ENCODE results near the gene R3HDM4. TPM values are rescaled to one million over a fixed set of nuclear protein-coding genes. Genes with fewer than 3 reads are reported as not detected.
A peak's percentile ranks its signal among the peaks of the same experiment; 100 is the strongest.
"Not testable (repeated sequence)": the region's sequence is repeated elsewhere in the genome, so short reads cannot be mapped to it uniquely, and the experiment has no call there.

Gene R3HDM4
- total RNA-seq, 2 experiments from 2014 or later: 108 to 113 TPM

DNA sequence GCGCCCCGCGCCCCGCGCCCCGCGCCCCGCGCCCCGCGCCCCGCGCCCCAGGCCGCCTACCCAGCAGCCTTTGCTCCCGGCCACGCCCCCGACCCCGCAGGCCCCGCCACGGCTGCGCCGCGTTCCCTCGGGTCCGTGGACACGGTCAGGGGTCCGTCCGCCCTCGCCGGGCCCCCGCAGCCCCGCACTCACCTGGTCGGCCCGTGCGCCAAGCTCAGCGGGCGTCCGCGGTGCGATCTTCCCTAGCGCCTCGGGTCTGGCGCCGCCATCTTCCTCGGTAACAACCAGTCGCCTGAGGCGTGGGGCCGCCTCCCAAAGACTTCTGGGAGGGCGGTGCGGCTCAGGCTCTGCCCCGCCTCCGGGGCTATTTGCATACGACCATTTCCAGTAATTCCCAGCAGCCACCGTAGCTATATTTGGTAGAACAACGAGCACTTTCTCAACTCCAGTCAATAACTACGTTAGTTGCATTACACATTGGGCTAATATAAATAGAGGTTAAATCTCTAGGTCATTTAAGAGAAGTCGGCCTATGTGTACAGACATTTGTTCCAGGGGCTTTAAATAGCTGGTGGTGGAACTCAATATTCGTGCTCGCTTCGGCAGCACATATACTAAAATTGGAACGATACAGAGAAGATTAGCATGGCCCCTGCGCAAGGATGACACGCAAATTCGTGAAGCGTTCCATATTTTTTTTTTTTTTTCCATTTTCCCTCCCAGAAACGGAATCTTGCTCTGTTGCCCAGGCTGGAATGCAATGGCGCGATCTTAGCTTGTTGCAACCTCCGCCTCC is 19.9 kb downstream of the R3HDM4 start, which contains the start of the genes MED16 and RNU6-9:
TSS of gene MED16 (minus strand) at position 294 of the 796 bp plus-strand sequence. CDS start 2,056 bp downstream, outside the sequence.
TSS of gene RNU6-9 (plus strand) at position 591 of the 796 bp plus-strand sequence.
- no peaks in the 10 kb centered on the region for H3K9me3 Mint-ChIP-seq
- ATAC-seq (ENCODE audit: low read depth): peak; percentile 86
- POLR2A ChIA-PET: interaction anchor here (0.6 to 3.1 kb wide), 22 partner anchors 9 to 949 kb away, joined by 3 to 57 read pairs (median 3); partner anchors contain the start of genes R3HDM4 and RNU6-2
- peak within 1 kb of the TSS; percentile 89 for H3K4me3 Mint-ChIP-seq
- H3K36me3 Mint-ChIP-seq: peaks cover 4% of the 10 kb centered on the region
- H3K27ac Mint-ChIP-seq: peak within 1 kb of the TSS; percentile 99
- peaks cover 15% of the 10 kb centered on the region for H3K4me1 Mint-ChIP-seq
- no peaks in the 10 kb centered on the region for H3K27me3 Mint-ChIP-seq
- peak; percentile 90 for DNase-seq

DNA sequence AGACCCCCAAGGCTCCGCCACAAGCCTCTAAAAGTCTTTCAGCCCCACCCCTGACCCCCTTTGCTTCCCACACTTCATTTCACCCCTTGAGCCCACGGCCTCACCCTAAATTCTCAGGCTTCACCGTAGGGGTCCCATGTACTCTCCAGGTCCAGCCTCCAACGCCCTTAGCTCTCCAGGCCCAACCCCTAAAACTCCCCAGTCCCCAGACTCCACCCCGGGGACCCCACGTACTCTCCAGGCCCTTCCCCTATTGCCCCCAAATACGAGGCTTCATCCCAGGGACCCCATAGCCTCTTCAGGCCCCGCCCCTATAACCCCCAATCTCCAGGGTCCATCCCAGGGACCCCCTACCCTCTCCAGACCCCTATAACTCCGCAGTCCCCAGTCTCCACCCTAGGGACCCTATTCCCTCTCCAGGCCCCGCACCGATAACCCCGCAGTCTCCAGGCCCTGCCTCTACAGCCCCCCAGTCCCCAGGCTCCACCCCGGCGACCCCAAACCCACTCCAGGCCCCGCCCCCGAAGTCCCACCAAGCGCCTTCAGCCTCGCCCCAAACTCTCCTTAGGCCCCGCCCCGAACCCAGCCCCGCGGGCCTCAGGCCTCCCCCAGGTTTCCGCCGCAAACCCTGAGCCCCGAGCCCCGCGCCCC is 20.7 kb downstream of the R3HDM4 start:
- DNase-seq: no peak
- POLR2A ChIA-PET: interaction anchor here (0.6 to 3.1 kb wide), 15 partner anchors 9 to 381 kb away, joined by 3 to 57 read pairs (median 4); partner anchors contain the start of genes R3HDM4 and RNU6-2
- no peaks in the 10 kb centered on the region for H3K27me3 Mint-ChIP-seq
- peak overlapping the region; percentile 88 for H3K4me3 Mint-ChIP-seq
- peaks cover 15% of the 10 kb centered on the region for H3K4me1 Mint-ChIP-seq
- peaks cover 4% of the 10 kb centered on the region for H3K36me3 Mint-ChIP-seq
- ATAC-seq (ENCODE audit: low read depth): no peak
- H3K9me3 Mint-ChIP-seq: no peaks in the 10 kb centered on the region
- peak overlapping the region; percentile 88 for H3K27ac Mint-ChIP-seq

DNA sequence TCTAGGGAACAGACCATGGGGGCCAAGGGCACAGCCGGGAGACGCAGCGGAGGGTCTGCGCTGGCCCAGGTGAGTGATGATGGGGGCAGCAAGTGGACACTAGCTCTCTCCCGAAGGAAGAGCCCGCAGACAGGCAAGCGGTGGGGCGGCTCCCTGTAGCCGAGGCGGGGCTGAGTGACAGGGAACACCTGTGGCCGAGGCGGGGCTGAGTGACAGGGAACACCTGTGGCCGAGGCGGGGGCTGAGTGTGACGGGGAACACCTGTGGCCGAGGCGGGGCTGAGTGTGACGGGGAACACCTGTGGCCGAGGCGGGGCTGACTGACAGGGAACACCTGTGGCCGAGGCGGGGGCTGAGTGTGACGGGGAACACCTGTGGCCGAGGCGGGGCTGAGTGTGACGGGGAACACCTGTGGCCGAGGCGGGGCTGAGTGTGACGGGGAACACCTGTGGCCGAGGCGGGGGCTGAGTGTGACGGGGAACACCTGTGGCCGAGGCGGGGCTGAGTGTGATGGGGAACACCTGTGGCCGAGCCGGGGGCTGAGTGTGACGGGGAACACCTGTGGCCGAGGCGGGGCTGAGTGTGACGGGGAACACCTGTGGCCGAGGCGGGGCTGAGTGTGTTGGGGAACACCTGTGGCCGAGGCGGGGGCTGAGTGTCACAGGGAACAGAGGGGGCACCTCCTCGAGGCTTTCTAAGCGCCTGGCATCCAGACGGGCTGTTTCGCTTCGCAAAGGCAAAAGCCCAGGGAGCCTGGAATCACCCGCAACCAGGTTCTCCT is 21.4 kb downstream of the R3HDM4 start:
- H3K27me3 Mint-ChIP-seq; ATAC-seq (ENCODE audit: low read depth); H3K36me3 Mint-ChIP-seq; DNase-seq; H3K9me3 Mint-ChIP-seq: not testable (repeated sequence)
- peaks cover 15% of the 10 kb centered on the region for H3K4me1 Mint-ChIP-seq
- H3K27ac Mint-ChIP-seq: peak overlapping the region; percentile 88
- peak overlapping the region; percentile 88 for H3K4me3 Mint-ChIP-seq
- POLR2A ChIA-PET: interaction anchor here (1.5 to 3.1 kb wide), 3 partner anchors 17 to 19 kb away, joined by 6 to 57 read pairs (median 11); no protein-coding TSS in a partner anchor

DNA sequence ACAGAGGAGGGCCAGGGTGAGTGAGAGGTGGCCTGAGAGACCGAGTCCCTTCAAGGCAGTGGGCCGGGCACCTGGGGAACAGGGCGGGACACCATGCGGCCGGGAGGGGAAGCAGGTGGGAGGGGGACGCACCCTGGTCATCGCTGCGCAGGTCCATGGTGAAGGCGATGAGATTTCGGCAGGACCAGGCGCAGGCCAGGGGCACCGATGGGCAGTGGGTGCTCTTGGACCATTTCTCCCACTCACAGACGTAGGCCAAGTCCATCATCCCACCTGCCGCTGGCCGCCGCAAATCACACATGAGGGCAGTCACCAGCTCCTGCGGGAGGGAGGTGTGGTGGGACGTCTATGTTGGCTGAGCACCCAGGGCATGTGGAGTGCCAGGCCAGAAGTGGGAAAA is 22.2 kb downstream of the R3HDM4 start:
- peak overlapping the region; percentile 63 for H3K27ac Mint-ChIP-seq
- DNase-seq (no peak), ATAC-seq (ENCODE audit: low read depth) (no peak)
- H3K4me1 Mint-ChIP-seq: peaks cover 15% of the 10 kb centered on the region
- POLR2A ChIA-PET: interaction anchor here (3.1 kb wide), 1 partner anchor 17 kb away, joined by 57 read pairs; no protein-coding TSS in a partner anchor
- no peaks in the 10 kb centered on the region for H3K9me3 Mint-ChIP-seq
- H3K36me3 Mint-ChIP-seq: peaks cover 2% of the 10 kb centered on the region
- H3K27me3 Mint-ChIP-seq: no peaks in the 10 kb centered on the region
- H3K4me3 Mint-ChIP-seq: peak overlapping the region; percentile 63

DNA sequence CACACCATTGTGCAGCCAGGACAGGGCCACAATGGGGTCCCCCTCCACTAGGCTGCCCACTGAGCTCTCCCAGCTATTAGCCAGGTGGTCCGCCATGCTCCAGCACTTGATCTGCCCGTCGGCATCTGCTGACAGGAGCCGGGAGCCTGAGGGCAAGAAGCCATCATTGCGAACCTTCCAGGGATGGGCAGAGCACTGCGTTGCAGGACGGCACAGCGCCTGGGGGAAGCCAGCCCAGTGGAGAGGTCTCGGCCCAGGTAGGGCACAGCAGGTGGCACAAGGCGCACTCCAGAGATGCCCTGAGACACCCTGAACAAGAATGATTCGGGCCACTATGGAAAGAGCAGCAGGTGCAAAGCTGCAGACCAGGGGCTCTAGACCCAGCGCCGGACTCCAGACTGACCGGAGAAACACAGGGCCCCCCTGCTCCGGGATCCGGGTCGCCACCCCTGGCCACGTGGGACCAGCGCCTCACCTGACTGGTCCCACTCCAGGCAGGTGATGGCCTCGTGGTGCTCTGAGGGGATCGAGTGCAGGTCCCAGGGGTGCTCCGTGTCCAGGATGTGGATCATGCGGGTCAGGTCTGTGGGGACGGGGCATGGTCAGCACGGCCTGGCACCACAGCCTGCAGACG is 23.2 kb downstream of the R3HDM4 start:
- DNase-seq (no peak), ATAC-seq (ENCODE audit: low read depth) (no peak)
- peaks cover 15% of the 10 kb centered on the region for H3K4me1 Mint-ChIP-seq
- H3K9me3 Mint-ChIP-seq: no peaks in the 10 kb centered on the region
- peaks cover 4% of the 10 kb centered on the region for H3K36me3 Mint-ChIP-seq
- H3K27ac Mint-ChIP-seq: no peak overlapping the region
- H3K27me3 Mint-ChIP-seq: no peaks in the 10 kb centered on the region
- H3K4me3 Mint-ChIP-seq: no peak overlapping the region
- POLR2A ChIA-PET: no interaction called here

DNA sequence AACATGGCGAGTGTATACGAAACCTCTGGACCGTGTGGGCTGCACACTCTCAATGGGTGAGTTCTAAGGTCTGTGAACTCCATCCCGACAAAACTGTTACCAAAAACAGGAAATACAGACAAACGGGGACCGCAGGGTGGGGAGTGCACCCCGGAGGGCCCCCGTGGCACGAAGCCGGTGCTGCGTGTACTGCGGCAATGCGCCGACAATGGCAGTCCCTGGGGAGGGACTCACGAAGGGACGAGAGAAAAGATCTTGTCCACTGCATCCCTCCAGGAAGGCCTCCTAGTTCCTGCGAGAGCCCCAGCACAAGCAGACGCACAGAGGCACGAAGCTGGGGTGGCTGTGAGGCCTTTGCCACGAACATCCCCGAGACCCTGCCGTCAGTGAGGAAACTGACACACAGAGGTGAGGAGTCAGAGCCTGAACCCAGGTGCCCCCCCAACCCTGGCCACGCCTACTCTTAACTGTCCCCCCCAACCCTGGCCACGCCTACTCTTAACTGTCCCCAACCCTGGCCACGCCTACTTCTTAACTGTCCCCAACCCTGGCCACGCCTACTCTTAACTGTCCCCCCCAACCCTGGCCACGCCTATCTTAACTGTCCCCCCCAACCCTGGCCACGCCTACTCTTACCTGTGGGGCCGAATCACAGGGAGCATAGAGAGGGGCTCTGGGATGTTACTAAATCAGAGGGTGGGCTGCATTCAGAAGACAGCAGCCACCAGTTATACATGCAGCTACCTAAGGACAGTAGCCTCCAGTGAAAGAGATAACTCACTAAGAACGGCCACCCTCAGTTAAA is 24.2 kb downstream of the R3HDM4 start:
- Mint-ChIP-seq H3K4me3 (peak overlapping the region; percentile 61), H3K36me3 (peaks cover 4% of the 10 kb centered on the region), H3K27me3 (no peaks in the 10 kb centered on the region), H3K27ac (peak overlapping the region; percentile 82), H3K4me1 (peaks cover 13% of the 10 kb centered on the region), H3K9me3 (no peaks in the 10 kb centered on the region)
- POLR2A ChIA-PET: interaction anchor here (1.1 to 1.2 kb wide), 2 partner anchors 18 to 21 kb away, joined by 4 read pairs; no protein-coding TSS in a partner anchor
- ATAC-seq (ENCODE audit: low read depth) (peak; percentile 37), DNase-seq (peak; percentile 55)

DNA sequence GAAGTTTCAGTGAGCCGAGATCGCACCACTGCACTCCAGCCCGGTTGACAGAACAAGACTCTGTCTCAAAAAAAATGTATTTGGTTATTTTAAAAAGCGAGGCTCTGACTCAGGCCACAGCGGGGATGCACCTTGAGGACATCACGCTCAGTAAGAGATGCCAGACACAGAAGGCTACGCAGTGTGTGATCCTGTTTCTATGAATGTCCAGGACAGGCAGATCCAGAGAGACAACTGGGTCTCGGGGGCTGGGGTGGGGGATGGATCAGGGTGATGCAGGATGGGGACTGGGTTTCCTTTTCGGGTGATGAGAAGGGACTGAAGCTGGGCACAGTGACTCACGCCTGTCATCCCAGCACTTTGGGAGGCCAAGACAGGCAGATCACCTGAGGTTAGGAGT is 25.4 kb downstream of the R3HDM4 start:
- peak overlapping the region; percentile 82 for H3K27ac Mint-ChIP-seq
- peaks cover 6% of the 10 kb centered on the region for H3K36me3 Mint-ChIP-seq
- ATAC-seq (ENCODE audit: low read depth): no peak

DNA sequence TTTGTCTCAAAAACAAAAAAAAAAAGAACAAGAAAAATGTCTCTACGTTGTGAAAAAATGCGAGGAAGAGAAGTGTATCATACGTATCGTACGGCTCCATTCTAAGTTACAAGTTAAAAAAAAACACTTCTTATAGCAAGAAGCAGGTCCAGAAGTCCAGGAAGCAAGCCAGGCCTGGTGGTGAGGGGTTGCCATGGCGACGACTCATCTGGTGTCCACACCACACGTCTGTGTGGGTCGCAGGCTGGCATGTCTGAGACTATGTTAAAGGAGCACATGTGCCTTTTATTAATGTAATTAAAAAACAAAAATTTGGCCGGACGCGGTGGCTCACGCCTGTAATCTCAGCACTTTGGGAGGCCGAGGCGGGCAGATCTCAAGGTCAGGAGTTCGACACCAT is 25.9 kb downstream of the R3HDM4 start:
- ATAC-seq (ENCODE audit: low read depth) (no peak), DNase-seq (no peak)
- Mint-ChIP-seq H3K27ac (no peak overlapping the region), H3K4me3 (no peak overlapping the region), H3K4me1 (peaks cover 4% of the 10 kb centered on the region), H3K36me3 (peaks cover 6% of the 10 kb centered on the region), H3K27me3 (no peaks in the 10 kb centered on the region), H3K9me3 (no peaks in the 10 kb centered on the region)
- POLR2A ChIA-PET: no interaction called here

More for the DNA sequence above, 25.4 kb downstream of the R3HDM4 start:
- POLR2A ChIA-PET: no interaction called here
- no peak overlapping the region for H3K4me3 Mint-ChIP-seq
- no peak for DNase-seq
- H3K27me3 Mint-ChIP-seq: no peaks in the 10 kb centered on the region
- no peaks in the 10 kb centered on the region for H3K9me3 Mint-ChIP-seq
- H3K4me1 Mint-ChIP-seq: peaks cover 5% of the 10 kb centered on the region

DNA sequence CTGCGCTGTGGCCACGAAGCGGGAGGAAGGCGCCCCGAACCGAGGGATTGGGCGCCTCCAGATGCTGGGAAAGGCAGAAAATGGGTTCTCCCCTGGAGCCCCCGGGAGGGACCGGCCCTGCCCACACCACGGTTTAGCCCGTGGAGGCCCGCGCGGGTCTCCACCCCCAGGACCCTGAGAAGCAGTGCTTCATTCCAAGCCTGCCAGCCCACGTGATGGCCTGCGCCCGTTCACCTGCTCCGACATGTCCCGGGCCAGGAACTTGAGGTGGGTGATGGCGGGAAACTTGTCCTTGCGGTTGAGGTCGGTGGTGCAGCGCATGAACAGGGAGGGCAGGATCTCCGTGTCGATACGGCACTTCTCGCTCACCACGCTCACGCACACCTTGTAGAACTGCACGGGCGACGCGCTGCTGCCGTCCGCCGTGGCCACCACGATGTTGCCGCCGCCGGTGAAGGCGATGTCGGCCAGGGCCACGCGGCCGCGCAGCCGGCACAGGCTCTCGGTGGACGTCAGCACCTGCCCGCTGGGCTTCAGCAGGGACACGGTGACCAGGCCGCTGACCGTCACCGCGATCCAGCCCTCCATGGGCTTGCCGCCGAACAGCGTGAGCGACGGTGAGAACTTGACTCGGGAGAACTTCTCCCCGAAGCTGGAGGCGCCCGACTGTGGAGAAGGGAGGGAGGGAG is 27.3 kb downstream of the R3HDM4 start:
- H3K27me3 Mint-ChIP-seq: no peaks in the 10 kb centered on the region
- DNase-seq (no peak), ATAC-seq (ENCODE audit: low read depth) (no peak)
- no peaks in the 10 kb centered on the region for H3K9me3 Mint-ChIP-seq
- H3K4me1 Mint-ChIP-seq: peaks cover 4% of the 10 kb centered on the region
- H3K27ac Mint-ChIP-seq: no peak overlapping the region
- POLR2A ChIA-PET: no interaction called here
- H3K36me3 Mint-ChIP-seq: peaks cover 7% of the 10 kb centered on the region
- no peak overlapping the region for H3K4me3 Mint-ChIP-seq

DNA sequence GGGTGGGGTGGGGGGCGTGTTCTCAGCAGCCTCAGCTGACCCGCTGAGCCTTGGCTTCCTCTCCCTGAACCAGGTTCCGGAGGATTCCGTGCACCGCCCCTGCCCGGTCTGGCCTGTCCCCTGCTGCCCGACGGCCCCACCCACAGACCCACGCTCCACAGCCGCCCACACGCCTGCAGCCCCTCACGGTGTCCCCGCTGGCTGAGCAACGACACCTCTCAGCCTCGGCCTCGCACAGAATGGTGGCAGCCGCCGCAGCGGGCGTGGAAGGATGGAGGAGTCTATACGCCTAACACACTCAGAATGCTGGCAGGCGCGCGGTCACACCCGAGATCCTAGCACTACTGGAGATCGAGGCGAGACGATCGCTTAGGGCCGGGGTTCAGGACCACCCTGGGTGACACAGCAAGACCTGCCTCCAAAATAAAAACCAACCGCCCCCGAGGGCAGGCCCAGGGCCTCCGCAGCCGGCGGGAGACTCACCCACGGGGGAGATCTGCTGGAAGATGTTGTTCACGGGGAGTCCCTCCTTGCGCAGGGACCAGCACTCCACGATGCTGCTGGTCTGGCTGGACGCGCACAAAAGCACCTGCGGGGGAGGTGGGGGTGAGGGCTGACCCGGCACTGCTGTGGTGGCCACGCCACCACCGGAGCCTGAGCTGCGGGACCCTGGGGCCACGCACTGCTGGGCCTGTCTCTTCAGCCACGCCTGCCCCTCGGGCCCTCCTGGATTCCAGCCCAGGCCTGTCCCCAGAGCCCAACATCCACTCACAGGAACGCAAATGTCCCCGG is 28.4 kb downstream of the R3HDM4 start:
- no peaks in the 10 kb centered on the region for H3K9me3 Mint-ChIP-seq
- H3K4me3 Mint-ChIP-seq: no peak overlapping the region
- ATAC-seq (ENCODE audit: low read depth) (no peak), DNase-seq (no peak)
- peaks cover 7% of the 10 kb centered on the region for H3K36me3 Mint-ChIP-seq
- POLR2A ChIA-PET: no interaction called here
- H3K27ac Mint-ChIP-seq: no peak overlapping the region
- H3K4me1 Mint-ChIP-seq: peaks cover 4% of the 10 kb centered on the region
- no peaks in the 10 kb centered on the region for H3K27me3 Mint-ChIP-seq

DNA sequence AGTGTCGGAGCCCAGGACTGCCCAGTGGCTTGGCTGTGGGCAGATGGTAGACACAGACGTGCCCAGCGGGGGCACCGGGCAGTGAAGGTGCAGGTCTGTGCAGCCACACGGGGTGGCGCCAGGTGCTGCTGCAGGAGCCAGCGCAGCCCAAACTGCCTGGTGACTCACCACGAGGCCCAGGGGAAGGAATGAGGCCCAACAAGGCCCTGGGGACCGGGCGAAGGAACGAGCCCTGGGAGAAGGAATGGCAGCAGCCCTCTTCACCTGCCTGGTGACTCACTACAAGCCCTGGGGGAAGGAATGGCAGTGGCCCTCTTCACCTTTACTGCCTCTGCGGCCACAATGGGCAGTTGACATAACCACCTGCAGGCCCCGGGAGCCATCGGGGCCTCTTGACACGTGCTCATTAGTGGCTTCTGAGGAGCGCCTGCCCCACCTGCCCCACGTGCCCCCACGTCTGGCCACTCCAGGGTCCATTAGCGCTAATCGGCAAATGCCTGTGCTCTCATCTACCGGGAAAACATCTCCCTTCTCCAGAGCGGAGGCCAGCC is 29.3 kb downstream of the R3HDM4 start:
- ATAC-seq (ENCODE audit: low read depth) (no peak), DNase-seq (no peak)
- Mint-ChIP-seq H3K27me3 (no peaks in the 10 kb centered on the region), H3K36me3 (peaks cover 9% of the 10 kb centered on the region), H3K9me3 (no peaks in the 10 kb centered on the region), H3K27ac (no peak overlapping the region), H3K4me3 (no peak overlapping the region), H3K4me1 (no peaks in the 10 kb centered on the region)
- POLR2A ChIA-PET: interaction anchor here (1.2 to 2.1 kb wide), 2 partner anchors 10 kb away, joined by 3 to 4 read pairs; partner anchors contain the start of genes MED16 and RNU6-9

Measured in activated naive CD8-positive, alpha-beta T cell treated with anti-CD3 and anti-CD28 coated beads, Interleukin-2, amount 10 ng/mL, durations not matched to agents 7 days and 5 days (primary cell).